COR-L47 (cell line): ENCODE measurements around the gene GCN1.

Experiments
- DNase-seq: peaks from one replicate; lab custom pipeline; 2025; lab: John Stamatoyannopoulos, UW

GCN1 gene

DNA sequence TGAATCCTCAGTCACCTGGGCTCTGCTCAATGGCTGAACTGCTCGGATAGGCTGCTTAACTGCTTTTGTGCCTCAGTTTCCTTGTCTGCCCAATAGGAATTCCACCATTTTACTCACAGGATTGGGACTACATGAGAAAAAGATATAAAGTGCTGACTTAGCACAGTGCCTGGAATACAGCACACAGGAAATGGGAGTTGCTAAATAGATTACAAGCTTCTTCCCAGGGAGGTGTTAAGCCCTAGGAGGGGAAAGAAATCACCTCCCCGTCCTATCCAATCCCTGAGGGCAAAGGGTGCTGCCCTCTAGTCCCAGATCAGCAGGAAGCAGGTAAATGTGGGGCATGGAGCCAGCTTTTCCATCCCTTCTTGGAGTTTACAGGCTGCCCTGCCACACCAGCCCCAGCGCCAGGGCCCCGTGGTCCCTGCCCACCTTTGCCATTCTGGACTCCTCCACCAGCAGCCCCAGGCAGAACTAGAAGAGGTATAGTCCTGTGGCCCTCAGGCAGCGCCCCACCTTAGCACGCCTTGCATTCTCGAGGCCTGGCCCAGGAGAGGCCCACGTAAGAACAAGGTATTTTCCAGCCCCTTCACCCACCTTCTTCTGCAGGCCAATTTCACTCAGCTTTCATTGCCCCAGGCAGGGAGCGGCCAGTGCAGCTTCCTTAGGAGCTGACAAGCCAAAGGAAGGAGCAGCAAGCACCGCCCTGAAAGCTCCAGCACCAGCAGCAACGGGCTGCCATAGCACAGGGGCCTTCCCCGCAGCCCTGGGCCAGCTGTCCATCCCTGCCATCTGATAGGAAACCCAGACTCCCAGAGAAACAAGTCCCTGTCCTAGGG, 35.2 kb upstream of the GCN1 start:
- DNase-seq, result no peak

DNA sequence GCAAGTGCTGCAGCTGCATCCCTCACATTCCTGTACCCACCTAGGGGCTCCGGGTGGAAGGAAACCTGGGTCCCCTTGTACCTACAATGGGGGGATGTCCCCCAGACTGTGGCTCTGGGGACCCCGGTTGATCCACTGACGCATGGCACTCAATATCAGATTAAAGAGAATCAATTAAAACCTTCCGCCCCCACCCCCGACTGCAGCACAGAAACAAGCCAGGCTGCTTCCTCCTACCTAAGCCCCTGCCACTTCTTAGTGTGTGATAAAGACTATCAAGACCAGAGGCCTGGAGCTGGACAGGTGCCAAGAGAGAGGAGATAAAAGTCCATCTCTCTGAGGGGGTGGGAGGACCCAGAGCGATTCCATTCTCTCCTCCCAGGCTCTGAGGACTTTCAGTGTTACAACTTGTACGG, 34.6 kb upstream of the GCN1 start:
- no peak for DNase-seq

GRCh38 chr12:120228291-120229070, 34.0 kb upstream of the GCN1 start:
- peak; percentile 77 for DNase-seq

DNA sequence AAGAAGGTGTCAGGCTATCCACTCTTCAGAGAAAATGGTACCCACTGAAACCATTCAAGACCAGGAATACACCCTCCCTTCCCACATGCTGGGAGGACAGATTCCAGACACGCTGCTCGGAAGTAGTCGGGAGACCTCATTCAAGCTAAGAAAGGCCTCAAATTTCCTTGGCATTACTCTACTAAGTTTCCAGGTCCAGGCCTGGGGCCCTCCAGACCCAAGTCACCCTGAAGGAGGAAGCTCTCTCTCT, 33.5 kb upstream of the GCN1 start:
- DNase-seq, result no peak

GRCh38 chr12:120227233-120228040, 32.9 kb upstream of the GCN1 start:
- DNase-seq, result no peak

DNA sequence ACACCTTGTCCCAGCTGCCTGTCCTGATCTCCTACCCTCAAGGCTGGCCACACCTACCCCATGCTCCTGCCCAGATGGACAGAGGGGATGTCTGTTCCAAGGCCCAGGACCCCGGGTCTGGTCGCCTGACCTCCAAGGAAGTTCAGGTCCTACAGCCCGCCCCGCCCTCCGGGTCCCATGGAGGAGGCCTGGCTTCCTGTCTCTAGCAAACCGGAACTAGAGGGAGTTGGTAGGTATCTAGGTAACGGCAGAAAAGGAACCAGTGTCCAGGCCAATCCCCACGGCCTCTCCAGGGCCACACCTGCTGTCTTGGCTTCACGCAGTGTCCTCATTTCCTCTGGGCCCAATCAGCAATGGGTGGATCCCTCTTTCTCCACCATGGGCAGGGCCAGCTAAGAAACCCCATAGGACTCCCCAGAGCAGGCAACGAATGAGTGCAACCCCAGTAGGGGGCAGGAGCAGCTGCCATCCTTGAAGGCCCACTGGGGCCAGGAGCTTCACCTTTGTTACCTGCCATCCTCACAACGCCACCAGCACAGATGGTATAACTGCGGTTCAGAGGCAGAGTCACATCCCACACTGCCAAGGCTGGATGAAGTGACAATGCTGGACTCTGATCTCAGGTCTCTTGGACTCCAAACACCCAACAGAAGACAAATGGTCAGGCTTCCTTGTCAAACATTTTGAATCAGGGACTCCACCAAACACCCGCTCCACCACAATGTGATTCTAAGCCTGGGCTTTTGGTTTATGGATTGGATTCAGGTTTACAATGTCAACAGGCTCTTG, 31.5 kb upstream of the GCN1 start:
- peak; percentile 75 for DNase-seq

- no peak for DNase-seq
Observed at GRCh38 chr12:120225200-120225558, 30.7 kb upstream of the GCN1 start.

GRCh38 chr12:120224304-120225199, 30.0 kb upstream of the GCN1 start:
- DNase-seq, result peak; percentile 89

GRCh38 chr12:120223458-120224303, 29.2 kb upstream of the GCN1 start:
- no peak for DNase-seq

DNA sequence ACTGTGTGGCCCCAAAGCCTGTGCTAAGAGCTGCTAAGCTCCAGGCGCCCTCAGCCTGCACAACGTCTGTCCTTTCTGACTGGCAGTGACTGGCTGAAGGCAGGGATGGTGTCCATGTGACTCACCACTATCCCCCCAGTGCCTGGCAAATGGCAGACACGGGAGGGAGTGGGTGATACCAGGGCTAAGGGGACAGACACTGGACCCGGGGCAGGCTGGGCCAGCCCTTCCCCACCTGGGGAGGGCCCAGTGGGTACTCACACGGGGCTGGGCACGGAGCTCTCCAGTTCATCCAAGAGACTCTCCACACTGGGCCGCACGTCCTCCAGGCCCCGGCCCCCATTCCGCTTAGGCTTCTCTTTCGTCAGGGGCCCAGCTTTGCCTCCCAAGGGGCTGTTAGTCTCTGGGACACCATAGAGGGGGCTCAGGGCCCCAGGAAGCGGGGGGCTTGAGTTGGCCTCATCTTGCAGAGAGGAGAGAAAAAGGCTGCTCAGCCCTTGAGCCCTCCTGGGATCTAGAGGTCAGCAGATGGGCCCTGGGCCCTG, 27.8 kb upstream of the GCN1 start:
- no peak for DNase-seq

DNA sequence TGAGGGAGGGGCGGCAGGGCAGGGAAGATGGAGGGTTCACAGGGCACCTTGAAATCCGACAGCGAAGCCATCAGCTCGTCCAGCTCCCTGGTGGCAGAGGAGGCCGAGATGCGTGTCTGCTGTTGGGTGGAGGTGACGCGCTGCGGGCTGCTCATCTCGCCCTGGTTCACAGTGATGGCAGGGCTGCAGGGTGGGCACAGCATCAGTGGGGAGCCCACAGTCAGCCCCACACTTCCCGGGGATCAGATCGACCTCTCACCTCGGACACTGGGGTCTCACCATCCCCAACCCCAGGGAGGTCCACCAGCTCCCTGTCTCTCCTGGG, 27.0 kb upstream of the GCN1 start:
- no peak for DNase-seq

- DNase-seq, result no peak
Observed at GRCh38 chr12:120220838-120221575, 26.5 kb upstream of the GCN1 start.

- DNase-seq, result no peak
Observed at GRCh38 chr12:120218680-120219606, 24.4 kb upstream of the GCN1 start.

DNA sequence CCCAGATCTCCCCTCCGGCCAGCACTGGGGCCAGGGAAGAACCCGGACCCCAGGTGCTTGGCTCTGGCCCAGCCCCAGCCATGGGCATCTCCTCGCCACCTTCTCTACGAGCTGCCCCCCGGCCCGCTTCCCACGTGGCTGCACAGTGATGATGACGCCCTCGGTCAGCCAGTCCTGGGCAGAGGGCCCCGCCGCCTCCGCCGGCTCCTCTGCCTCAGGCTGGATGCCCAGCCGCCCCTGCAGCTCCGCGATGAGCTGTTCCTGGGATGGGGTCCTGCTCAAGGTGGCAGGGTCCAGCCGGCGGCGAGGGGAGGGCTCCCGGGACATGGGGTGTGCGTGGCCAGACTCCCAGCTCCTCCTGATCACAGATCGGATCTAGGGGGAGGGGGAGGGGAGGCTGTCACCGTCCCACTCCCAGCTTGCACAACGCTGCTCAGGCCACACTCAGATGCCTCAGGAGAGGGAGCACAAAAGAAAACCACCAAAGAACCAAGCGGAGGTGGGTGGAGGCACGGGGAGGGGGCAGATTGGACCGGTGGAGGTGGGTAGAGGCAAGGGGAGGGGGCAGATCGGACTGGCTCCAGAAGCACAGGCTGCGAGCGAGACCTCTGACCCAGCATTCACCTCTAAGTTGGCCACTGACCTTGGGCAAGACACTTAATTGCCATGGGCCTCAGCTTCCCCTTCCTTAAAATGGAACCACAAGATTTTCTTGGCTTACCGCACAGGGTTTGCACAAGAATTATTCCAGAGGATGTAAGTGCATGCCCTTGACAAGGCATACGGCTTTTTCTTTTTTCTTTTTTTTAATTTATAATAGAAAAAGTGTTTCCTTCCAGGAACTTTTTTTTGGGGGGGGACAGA, 22.5 kb upstream of the GCN1 start:
- DNase-seq, result no peak

GRCh38 chr12:120215766-120216735, 21.5 kb upstream of the GCN1 start:
- no peak for DNase-seq

DNA sequence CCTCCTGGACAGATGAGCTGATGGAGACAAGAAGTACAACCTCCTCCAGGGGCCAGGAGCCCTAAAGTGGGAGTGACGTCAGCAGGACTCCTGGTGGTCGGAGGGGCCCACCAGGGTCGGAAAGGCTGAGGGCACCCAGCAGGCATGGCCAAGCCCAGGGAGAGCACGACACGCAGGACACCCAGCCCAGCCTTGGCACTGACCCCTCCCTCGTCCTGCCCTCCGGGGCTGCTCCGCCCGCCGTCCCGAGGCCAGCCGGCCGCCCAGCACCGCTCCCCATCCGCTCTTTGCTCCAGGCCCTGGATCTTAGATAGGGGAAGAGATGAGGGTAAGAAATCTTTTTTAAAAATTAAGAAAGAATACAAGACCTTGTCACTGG, 20.8 kb upstream of the GCN1 start:
- no peak for DNase-seq
